ENCODE results near the gene PRR12. TPM values are rescaled to one million over a fixed set of nuclear protein-coding genes. Genes with fewer than 3 reads are reported as not detected.
A peak's percentile ranks its signal among the peaks of the same experiment; 100 is the strongest.

PRR12 gene
- total RNA-seq, 1 experiment from 2014 or later = 40.4 TPM

DNA sequence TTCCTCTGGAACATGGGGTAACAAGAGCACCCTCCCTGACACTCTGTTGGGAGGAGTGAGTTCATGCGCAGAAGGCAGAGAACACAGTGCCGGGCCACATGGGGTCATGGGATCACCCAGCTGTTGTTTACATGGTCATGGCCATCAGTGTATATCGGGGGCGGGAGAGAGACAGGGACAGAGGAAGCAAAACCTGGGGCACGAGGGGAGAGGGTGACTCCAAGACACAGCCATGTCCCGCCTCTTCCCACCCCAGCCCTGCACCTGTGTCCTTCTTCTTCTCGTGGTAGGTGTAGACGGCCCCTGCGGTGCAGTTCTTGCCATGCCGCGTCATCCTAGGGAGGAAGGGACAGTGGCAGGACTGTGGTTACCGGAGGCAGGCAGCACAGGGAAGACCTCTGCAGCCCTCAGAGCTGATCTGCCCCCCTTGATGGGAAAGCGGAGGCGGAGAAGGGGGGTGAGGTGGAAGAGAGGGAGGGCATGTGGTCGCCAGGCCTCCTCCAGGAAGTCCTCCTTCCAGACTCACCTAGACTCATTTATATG, 30.6 kb upstream of the PRR12 start:
- no peak for DNase-seq
- Histone ChIP-seq H3K27ac (no peak overlapping the region), H3K4me2 (no peak overlapping the region), H3K9me2 (ENCODE audit: insufficient read depth) (no peaks in the 10 kb centered on the region), H3F3A (ENCODE audit: insufficient read depth, low read depth) (0 out of 2 replicates have a peak, but pooled peaks cover 3% of the 10 kb centered on the region), H3K4me3 (no peak overlapping the region), H4K20me1 (ENCODE audit: insufficient read depth) (peaks cover 7% of the 10 kb centered on the region), H3K9me3 (ENCODE audit: insufficient read depth, low read depth) (no peaks in the 10 kb centered on the region), H3K27me3 (ENCODE audit: insufficient read depth, low read depth) (no peaks in the 10 kb centered on the region), H3K79me2 (ENCODE audit: low read depth) (peaks cover 5% of the 10 kb centered on the region), H3K4me1 (replicated peaks; ENCODE audit: insufficient read depth) (no peaks in the 10 kb centered on the region), H3K36me3 (ENCODE audit: low read depth) (no peaks in the 10 kb centered on the region), H2AFZ (no peak overlapping the region)
- no TSS peak for BruUV-seq (replicated peaks)
- intact Hi-C loops (cut with micrococcal nuclease; ENCODE audit: unreplicated experiment) = no loop called here
- TF ChIP-seq EZH2 (IDR thresholded peaks at IDR 0.05; ENCODE audit: low read depth) = no peak
- TF ChIP-seq, protein P1, sequence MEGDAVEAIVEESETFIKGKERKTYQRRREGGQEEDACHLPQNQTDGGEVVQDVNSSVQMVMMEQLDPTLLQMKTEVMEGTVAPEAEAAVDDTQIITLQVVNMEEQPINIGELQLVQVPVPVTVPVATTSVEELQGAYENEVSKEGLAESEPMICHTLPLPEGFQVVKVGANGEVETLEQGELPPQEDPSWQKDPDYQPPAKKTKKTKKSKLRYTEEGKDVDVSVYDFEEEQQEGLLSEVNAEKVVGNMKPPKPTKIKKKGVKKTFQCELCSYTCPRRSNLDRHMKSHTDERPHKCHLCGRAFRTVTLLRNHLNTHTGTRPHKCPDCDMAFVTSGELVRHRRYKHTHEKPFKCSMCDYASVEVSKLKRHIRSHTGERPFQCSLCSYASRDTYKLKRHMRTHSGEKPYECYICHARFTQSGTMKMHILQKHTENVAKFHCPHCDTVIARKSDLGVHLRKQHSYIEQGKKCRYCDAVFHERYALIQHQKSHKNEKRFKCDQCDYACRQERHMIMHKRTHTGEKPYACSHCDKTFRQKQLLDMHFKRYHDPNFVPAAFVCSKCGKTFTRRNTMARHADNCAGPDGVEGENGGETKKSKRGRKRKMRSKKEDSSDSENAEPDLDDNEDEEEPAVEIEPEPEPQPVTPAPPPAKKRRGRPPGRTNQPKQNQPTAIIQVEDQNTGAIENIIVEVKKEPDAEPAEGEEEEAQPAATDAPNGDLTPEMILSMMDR (conservative IDR thresholded peaks at IDR 0.05) = no peak
- CTCF ChIA-PET = no interaction called here
- POLR2A ChIA-PET (ENCODE audit: unreplicated experiment) = interaction anchor here (0.5 kb wide), 1 partner anchor 14 kb away, joined by 3 read pairs; no protein-coding TSS in a partner anchor

DNA sequence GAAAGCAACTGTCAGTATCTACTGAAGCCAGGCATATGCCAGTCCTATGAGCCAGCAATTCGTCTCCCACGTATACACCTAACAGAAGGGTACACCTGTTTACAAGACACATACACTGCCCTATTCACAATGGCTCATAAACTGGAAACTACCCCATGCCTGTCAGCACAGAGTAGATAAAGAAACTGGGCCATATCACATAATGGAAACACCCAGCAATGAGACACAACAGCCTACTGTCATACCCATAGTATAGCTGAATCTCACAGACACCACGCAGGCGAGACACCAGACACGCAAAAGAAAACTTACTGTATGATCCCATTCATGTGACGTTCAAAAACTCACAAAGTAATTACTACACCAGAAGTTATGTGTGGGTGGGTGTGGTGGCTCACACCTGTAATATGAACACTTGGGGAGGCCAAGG, 26.4 kb upstream of the PRR12 start:
- peak in 1 of 2 experiments; percentile 28 for DNase-seq
- Histone ChIP-seq H3K4me3 (no peak overlapping the region), H3K9me3 (ENCODE audit: insufficient read depth, low read depth) (no peaks in the 10 kb centered on the region), H3K79me2 (ENCODE audit: low read depth) (peaks cover 30% of the 10 kb centered on the region), H3K9me2 (ENCODE audit: insufficient read depth) (no peaks in the 10 kb centered on the region), H2AFZ (no peak overlapping the region), H3K36me3 (ENCODE audit: low read depth) (no peaks in the 10 kb centered on the region), H3K27me3 (ENCODE audit: insufficient read depth, low read depth) (no peaks in the 10 kb centered on the region), H3K4me1 (replicated peaks; ENCODE audit: insufficient read depth) (0 out of 2 replicates have a peak, but pooled peaks cover 7% of the 10 kb centered on the region), H3F3A (ENCODE audit: insufficient read depth, low read depth) (peaks cover 3% of the 10 kb centered on the region; the same call in 1 of the 2 replicates), H4K20me1 (ENCODE audit: insufficient read depth) (peaks cover 32% of the 10 kb centered on the region), H3K27ac (no peak overlapping the region), H3K4me2 (no peak overlapping the region)
- TF ChIP-seq, protein P1 (conservative IDR thresholded peaks at IDR 0.05) = no peak
- no peak for TF ChIP-seq EZH2 (IDR thresholded peaks at IDR 0.05; ENCODE audit: low read depth)
- ChIA-PET POLR2A (ENCODE audit: unreplicated experiment) (no interaction called here), CTCF (interaction anchor here (0.5 kb wide), 1 partner anchor 19 kb away, joined by 17 read pairs; no protein-coding TSS in a partner anchor)
- intact Hi-C loops (cut with micrococcal nuclease; ENCODE audit: unreplicated experiment) = no loop called here
- BruUV-seq (replicated peaks) = no TSS peak

DNA sequence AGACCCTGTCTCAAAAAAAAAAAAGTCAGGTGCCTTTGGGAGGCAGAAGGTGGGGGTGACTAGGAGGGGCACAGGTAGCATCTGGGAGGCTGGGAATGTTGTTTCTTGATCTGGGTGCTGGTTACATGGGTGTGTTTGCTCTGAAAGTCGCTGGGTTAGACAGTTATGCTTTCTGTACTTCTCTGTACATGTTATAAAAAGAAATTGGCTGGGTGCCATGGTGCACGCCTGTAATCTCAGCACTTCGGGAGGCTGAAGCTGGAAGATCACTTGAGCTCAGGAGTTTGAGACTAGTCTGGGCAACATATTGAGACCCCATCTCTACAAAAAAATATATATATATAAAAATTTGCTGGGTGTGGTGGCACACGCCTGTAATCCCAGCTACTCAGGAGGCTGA, 25.7 kb upstream of the PRR12 start:
- Histone ChIP-seq H2AFZ (no peak overlapping the region), H3K9me3 (ENCODE audit: insufficient read depth, low read depth) (no peaks in the 10 kb centered on the region), H4K20me1 (ENCODE audit: insufficient read depth) (peaks cover 36% of the 10 kb centered on the region), H3K9me2 (ENCODE audit: insufficient read depth) (no peaks in the 10 kb centered on the region), H3F3A (ENCODE audit: insufficient read depth, low read depth) (peaks cover 3% of the 10 kb centered on the region; the same call in 1 of the 2 replicates), H3K36me3 (ENCODE audit: low read depth) (no peaks in the 10 kb centered on the region), H3K4me1 (replicated peaks; ENCODE audit: insufficient read depth) (0 out of 2 replicates have a peak, but pooled peaks cover 7% of the 10 kb centered on the region), H3K4me3 (no peak overlapping the region), H3K4me2 (no peak overlapping the region), H3K27ac (no peak overlapping the region), H3K79me2 (ENCODE audit: low read depth) (peaks cover 34% of the 10 kb centered on the region), H3K27me3 (ENCODE audit: insufficient read depth, low read depth) (no peaks in the 10 kb centered on the region)
- DNase-seq = peak in 1 of 2 experiments; percentile 3
- TF ChIP-seq EZH2 (IDR thresholded peaks at IDR 0.05; ENCODE audit: low read depth) = no peak
- TF ChIP-seq, protein P1 (conservative IDR thresholded peaks at IDR 0.05) = no peak
- ChIA-PET POLR2A (ENCODE audit: unreplicated experiment) (no interaction called here), CTCF (no interaction called here)
- intact Hi-C loops (cut with micrococcal nuclease; ENCODE audit: unreplicated experiment) = no loop called here
- BruUV-seq (replicated peaks) = no TSS peak

All from PC-9 (cell line).